Uterus (tissue), 2 donors: ENCODE results near the gene KIF14.

Source experiments
- CTCF ChIP-seq, 4 experiments: fragments of 200-600 bp in 2 of 4; fragments of 450-650 bp in 2 of 4; sonication (generic) in 2 of 4; IDR thresholded peaks; one replicate each; pipeline ENCODE4 v1.5.1; 2016 to 2019; ENCODE audit warnings: antibody characterized with exemption in 4 of 4, mild to moderate bottlenecking in 2 of 4, moderate library complexity in 1 of 4
- POLR2A ChIP-seq, 2 donors: fragments of 450-650 bp; IDR thresholded peaks; one replicate each; pipeline ENCODE4 v1.6.1; 2016; ENCODE audit warnings: antibody characterized with exemption in 2 of 2, mild to moderate bottlenecking in 1 of 2, moderate library complexity in 1 of 2

GRCh38 chr1:200624679-200625335 lies 4.3 kb upstream of the KIF14 start:
- TF ChIP-seq POLR2A (IDR thresholded peaks at IDR 0.05) (no peak), CTCF (IDR thresholded peaks at IDR 0.05) (no peak)
